Measurements from ENCODE around the gene BMPR1A. TPM values are rescaled to one million over a fixed set of nuclear protein-coding genes. Genes with fewer than 3 reads are reported as not detected.
A peak's percentile ranks its signal among the peaks of the same experiment; 100 is the strongest.

Gene BMPR1A
- total RNA-seq, 2 donors from 2014 or later: 7.0 to 11.8 TPM

DNA sequence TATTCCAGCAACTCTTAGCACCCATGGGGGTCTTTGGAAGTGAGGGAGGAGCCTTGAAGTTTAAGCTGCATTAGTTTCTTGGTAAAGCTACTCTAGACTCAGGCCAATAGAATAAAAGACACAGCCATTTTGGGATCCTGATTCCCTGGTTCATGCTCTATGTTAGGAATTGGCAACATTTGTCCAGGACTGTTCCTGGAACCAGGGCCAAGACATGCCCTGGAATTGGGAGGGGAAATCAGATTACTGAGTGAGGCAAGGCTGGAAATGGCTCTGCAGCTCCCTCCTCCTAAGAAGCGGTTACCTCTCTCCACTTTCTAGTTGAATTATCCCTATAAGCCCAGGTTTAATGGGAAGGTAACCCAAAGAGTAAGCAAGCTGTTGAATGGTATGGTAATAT is 14.2 kb upstream of the BMPR1A start:
- no peaks in the 10 kb centered on the region for H3K4me1 Mint-ChIP-seq (ENCODE audit: low read depth)
- no peak overlapping the region for H3K27ac Mint-ChIP-seq
- no peak for ATAC-seq (replicated peaks in 1 of 2)
- no peaks in the 10 kb centered on the region for H3K36me3 Mint-ChIP-seq (ENCODE audit: insufficient read depth in 2 of 2)
- peaks cover 6% of the 10 kb centered on the region for H3K27me3 Mint-ChIP-seq (ENCODE audit: low read depth)
- no peak overlapping the region for H3K4me3 Mint-ChIP-seq
- DNase-seq: no peak
- no peaks in the 10 kb centered on the region for H3K9me3 Mint-ChIP-seq

DNA sequence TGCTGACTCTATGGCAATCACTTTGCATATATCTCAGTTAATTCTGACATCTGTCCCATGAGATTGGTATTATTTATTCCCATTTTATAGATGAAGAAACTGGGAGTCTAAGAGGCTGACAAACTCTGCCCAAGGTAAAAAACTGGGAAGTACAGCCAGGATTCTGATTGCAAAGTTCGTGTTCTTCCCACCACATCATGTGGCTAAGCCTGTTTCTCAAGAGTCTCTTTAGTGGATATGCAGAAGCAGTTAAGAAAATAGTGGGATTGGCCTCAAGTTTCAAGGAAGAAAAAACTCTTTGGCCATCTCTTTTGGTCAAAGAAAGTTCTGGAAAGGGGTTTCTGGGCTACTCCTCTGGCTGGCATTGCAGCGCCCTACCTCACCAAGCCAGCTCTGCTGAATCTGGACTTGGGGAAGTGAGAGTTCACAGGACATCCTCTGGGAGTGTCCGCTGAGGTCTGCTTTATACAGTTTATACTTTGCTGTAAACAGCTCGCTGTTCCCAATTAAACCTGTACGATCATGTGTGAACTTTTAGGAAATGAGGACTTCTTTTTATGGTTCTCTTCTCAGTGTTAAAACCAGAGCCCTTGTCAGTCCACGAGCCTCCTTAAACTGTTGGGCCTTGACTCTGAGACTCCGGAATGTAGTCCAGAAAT is 12.2 kb upstream of the BMPR1A start:
- Mint-ChIP-seq H3K27me3 (ENCODE audit: low read depth) (peaks cover 6% of the 10 kb centered on the region), H3K4me3 (no peak overlapping the region), H3K27ac (no peak overlapping the region), H3K36me3 (ENCODE audit: insufficient read depth in 2 of 2) (no peaks in the 10 kb centered on the region), H3K9me3 (no peaks in the 10 kb centered on the region), H3K4me1 (ENCODE audit: low read depth) (no peaks in the 10 kb centered on the region)
- ATAC-seq (replicated peaks in 1 of 2) (no peak), DNase-seq (no peak)

GRCh38 chr10:86747796-86748581 is 8.4 kb upstream of the BMPR1A start:
- Mint-ChIP-seq H3K36me3 (ENCODE audit: insufficient read depth in 2 of 2) (no peaks in the 10 kb centered on the region), H3K9me3 (no peaks in the 10 kb centered on the region), H3K4me1 (ENCODE audit: low read depth) (peaks cover 9% of the 10 kb centered on the region), H3K27ac (no peak overlapping the region), H3K4me3 (no peak overlapping the region), H3K27me3 (ENCODE audit: low read depth) (no peaks in the 10 kb centered on the region)
- DNase-seq (no peak), ATAC-seq (replicated peaks in 1 of 2) (no peak)

- Mint-ChIP-seq H3K36me3 (ENCODE audit: insufficient read depth in 2 of 2) (no peaks in the 10 kb centered on the region), H3K4me3 (no peak overlapping the region), H3K27me3 (ENCODE audit: low read depth) (peaks cover 7% of the 10 kb centered on the region), H3K27ac (no peak overlapping the region), H3K9me3 (no peaks in the 10 kb centered on the region), H3K4me1 (ENCODE audit: low read depth) (peaks cover 15% of the 10 kb centered on the region)
- DNase-seq (no peak), ATAC-seq (replicated peaks in 1 of 2) (no peak)
Observed at GRCh38 chr10:86749854-86750253, 6.6 kb upstream of the BMPR1A start.

- DNase-seq (no peak), ATAC-seq (replicated peaks in 1 of 2) (no peak)
- Mint-ChIP-seq H3K4me3 (no peak overlapping the region), H3K27ac (no peak overlapping the region), H3K4me1 (ENCODE audit: low read depth) (peaks cover 21% of the 10 kb centered on the region), H3K27me3 (ENCODE audit: low read depth) (peaks cover 13% of the 10 kb centered on the region), H3K9me3 (no peaks in the 10 kb centered on the region), H3K36me3 (ENCODE audit: insufficient read depth in 2 of 2) (no peaks in the 10 kb centered on the region)
Observed at GRCh38 chr10:86751477-86751876, 4.9 kb upstream of the BMPR1A start.

DNA sequence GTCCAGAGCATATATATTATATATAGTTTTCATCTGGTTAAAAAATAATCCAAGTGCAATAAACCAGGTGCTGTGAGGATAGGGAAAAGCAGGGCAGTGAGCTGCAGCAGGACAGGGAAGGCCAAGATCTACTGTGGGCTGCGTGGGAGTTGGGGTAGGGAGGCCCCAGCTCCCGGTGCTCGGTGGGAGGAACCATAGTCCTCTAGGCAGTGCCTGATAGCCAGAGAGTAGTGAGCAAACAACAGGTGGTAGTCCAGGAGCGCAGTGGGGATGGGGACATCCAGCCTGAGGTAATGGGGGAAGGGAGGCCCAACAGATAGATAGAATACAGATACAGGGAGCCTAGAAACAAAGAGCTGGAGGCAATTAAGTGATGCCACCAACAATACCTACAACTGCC is 4.1 kb upstream of the BMPR1A start:
- Mint-ChIP-seq H3K4me1 (ENCODE audit: low read depth) (peaks cover 21% of the 10 kb centered on the region), H3K4me3 (no peak overlapping the region), H3K36me3 (ENCODE audit: insufficient read depth in 2 of 2) (peaks cover under 1% of the 10 kb centered on the region in 2 donors), H3K27ac (no peak overlapping the region), H3K27me3 (ENCODE audit: low read depth) (peaks cover 13% of the 10 kb centered on the region), H3K9me3 (no peaks in the 10 kb centered on the region)
- DNase-seq: no peak
- no peak for ATAC-seq (replicated peaks in 1 of 2)

GRCh38 chr10:86753051-86753450 is 3.4 kb upstream of the BMPR1A start:
- Mint-ChIP-seq H3K4me3 (no peak overlapping the region), H3K27ac (no peak overlapping the region), H3K36me3 (ENCODE audit: insufficient read depth in 2 of 2) (peaks cover 3% of the 10 kb centered on the region in 2 donors), H3K4me1 (ENCODE audit: low read depth) (peaks cover 28% of the 10 kb centered on the region), H3K27me3 (ENCODE audit: low read depth) (peaks cover 20% of the 10 kb centered on the region), H3K9me3 (no peaks in the 10 kb centered on the region)
- ATAC-seq (replicated peaks in 1 of 2): no peak
- no peak for DNase-seq

- Mint-ChIP-seq H3K27ac (no peak overlapping the region), H3K36me3 (ENCODE audit: insufficient read depth in 2 of 2) (peaks cover 3% of the 10 kb centered on the region in 2 donors), H3K4me3 (peak overlapping the region in 1 of 2 donors; percentile 92), H3K9me3 (no peaks in the 10 kb centered on the region), H3K27me3 (ENCODE audit: low read depth) (peaks cover 28% of the 10 kb centered on the region), H3K4me1 (ENCODE audit: low read depth) (peaks cover 36% of the 10 kb centered on the region)
- no peak for ATAC-seq (replicated peaks in 1 of 2)
- no peak for DNase-seq
Observed at GRCh38 chr10:86753638-86754434, 2.6 kb upstream of the BMPR1A start.

- H3K27me3 Mint-ChIP-seq (ENCODE audit: low read depth): peaks cover 38% of the 10 kb centered on the region
- H3K4me1 Mint-ChIP-seq (ENCODE audit: low read depth): peaks cover 43% of the 10 kb centered on the region
- H3K27ac Mint-ChIP-seq: peak overlapping the region; percentile 87
- ATAC-seq (replicated peaks in 1 of 2) (no peak), DNase-seq (no peak)
- H3K36me3 Mint-ChIP-seq (ENCODE audit: insufficient read depth in 2 of 2): peaks cover 3% of the 10 kb centered on the region in 2 donors
- H3K4me3 Mint-ChIP-seq: peak overlapping the region; percentile 85 to 92
- no peaks in the 10 kb centered on the region for H3K9me3 Mint-ChIP-seq
Observed at GRCh38 chr10:86755454-86755739, 1.0 kb upstream of the BMPR1A start.

DNA sequence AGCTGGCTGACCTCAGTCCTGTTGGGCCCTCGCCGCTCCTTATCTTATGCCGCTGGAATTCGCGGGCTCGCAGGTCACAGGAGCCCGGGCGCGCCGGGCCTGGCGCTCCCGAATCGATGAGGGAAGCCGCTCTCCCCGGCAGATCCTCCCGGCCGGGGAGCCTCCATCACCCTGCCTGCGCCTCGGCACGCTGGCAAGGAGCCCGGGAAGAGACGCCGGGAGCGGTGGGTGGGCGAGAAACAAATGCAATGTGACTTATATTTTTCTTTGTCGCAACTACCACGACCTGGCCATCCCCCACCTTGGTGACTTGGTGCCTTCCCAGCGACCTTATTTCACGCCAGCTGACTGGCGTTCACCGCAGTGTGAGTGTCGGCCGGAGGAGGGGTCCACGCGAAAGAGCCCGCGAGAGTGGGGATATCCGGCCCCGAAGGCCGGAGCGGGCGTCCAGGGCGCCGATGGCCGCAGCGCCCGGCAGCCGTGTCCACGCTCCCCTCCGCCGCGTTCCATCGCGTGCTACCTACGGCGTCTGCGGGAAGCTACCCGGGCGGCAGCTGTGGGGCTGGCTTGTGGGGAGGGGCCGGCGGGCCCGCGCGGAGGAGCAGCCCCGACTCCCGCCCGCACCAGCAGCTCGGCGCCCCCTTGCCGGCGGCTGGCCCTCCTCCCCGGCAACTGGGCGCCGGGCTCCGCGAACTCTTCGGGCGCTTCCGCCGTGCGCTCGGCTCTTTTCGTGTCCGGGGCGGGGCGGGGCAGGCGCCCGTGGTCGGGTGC is 494 bp upstream of the BMPR1A start:
- Mint-ChIP-seq H3K4me1 (ENCODE audit: low read depth) (peaks cover 43% of the 10 kb centered on the region), H3K9me3 (no peaks in the 10 kb centered on the region), H3K27ac (peak overlapping the region; percentile 87), H3K36me3 (ENCODE audit: insufficient read depth in 2 of 2) (peaks cover 3% of the 10 kb centered on the region in 2 donors), H3K4me3 (peak overlapping the region; percentile 85 to 92), H3K27me3 (ENCODE audit: low read depth) (peaks cover 38% of the 10 kb centered on the region)
- peak; percentile 90 to 94 for ATAC-seq (replicated peaks in 1 of 2)
- DNase-seq: peak; percentile 89 to 92

DNA sequence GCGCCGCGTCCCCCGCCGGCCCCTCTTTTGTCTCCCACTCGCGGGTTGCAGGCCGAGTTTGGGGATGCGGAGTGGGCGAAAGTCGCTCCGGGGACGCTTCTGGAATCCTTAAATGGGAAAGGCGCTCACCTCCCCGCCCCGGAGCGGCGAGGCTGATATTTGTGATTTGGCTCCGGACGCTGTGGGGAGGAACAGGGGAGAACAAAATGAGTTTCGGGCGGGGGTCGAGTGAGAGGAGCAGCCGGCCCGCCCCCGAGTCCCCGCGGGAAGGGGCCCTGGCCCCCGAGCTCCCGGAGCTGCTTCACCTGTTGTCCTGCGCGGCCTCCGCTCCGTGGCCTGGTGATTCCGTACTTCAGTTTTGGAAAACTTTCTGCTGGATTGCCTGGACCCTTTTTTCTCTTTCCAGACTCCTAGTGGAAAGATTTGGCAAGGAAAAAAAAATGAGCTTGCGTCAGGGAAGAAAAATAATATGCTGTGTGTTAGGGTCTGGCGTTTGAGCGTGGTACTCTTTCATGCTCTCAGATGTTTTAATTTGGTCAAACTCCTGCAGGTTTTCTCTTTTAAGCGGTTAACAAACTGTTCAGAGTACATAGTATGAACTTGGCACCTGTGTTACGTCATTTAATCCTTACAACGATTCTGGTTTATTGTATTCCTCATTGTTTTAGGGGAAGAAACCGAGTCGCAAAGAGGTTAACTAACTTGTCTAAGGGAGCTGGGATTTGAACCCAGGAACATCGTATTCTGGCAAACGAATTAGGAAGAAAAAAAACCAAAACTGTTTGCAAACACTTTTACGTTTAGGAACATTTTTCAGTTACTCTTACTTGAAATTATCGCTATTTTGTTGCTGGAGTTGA is 924 bp downstream of the BMPR1A start:
- ATAC-seq (replicated peaks in 1 of 2): no peak
- Mint-ChIP-seq H3K36me3 (ENCODE audit: insufficient read depth in 2 of 2) (peaks cover 3% of the 10 kb centered on the region in 2 donors), H3K27me3 (ENCODE audit: low read depth) (peaks cover 45% of the 10 kb centered on the region), H3K4me1 (ENCODE audit: low read depth) (peaks cover 41% of the 10 kb centered on the region), H3K9me3 (no peaks in the 10 kb centered on the region), H3K4me3 (peak overlapping the region; percentile 88 to 95), H3K27ac (peak overlapping the region; percentile 87)
- peak; percentile 22 to 26 for DNase-seq

Data from activated T-cell treated with anti-CD3 and anti-CD28 coated beads, Interleukin-2, amount 50 U/mL, for 72 hours (primary cell).